MCF 10A (cell line): ENCODE results near the gene RIBC1. TPM values are rescaled to one million over a fixed set of nuclear protein-coding genes. Genes with fewer than 3 reads are reported as not detected.
"Not testable (repeated sequence)": the region's sequence is repeated elsewhere in the genome, so short reads cannot be mapped to it uniquely, and the experiment has no call there.

ENCODE experiments used
- BruUV-seq: library from RNA; stranded (reverse); fragments of 400-500 nt; replicated peaks from 2 replicates; lab custom pipeline; 2021; lab: Mats Ljungman, UMichigan
- CTCF ChIA-PET: fragments of 300-600 bp; sonication (Branson Sonifier 250); formaldehyde crosslinking; extraction: SDS; loops from one replicate; lab custom pipeline; 2021; ENCODE audit warnings: antibody characterized with exemption, inconsistent platforms; lab: Yijun Ruan, JAX
- POLR2A ChIA-PET: fragments of 300-600, 350-650 bp; sonication (Branson Sonifier 250); formaldehyde crosslinking; extraction: SDS; loops from one replicate; lab custom pipeline; 2020; ENCODE audit warnings: antibody characterized with exemption, inconsistent platforms; lab: Yijun Ruan, JAX
- DNase-seq: peaks from one replicate; pipeline ENCODE4 v3.0.0-alpha.2; 2018; ENCODE audit not compliant: unreplicated experiment
- H3K27ac Mint-ChIP-seq: one replicate; pipeline ENCODE4 v1.8.0; 2022; ENCODE audit warnings: mild to moderate bottlenecking, low read depth, mixed read lengths; ENCODE audit not compliant: unreplicated experiment
- H3K27me3 Mint-ChIP-seq: one replicate; pipeline ENCODE4 v1.8.0; 2022; ENCODE audit warnings: mixed read lengths; ENCODE audit not compliant: insufficient read depth, unreplicated experiment
- H3K36me3 Mint-ChIP-seq: one replicate; pipeline ENCODE4 v1.8.0; 2022; ENCODE audit warnings: mild to moderate bottlenecking, moderate library complexity, mixed read lengths; ENCODE audit not compliant: insufficient read depth, unreplicated experiment
- H3K4me1 Mint-ChIP-seq: one replicate; pipeline ENCODE4 v1.8.0; 2022; ENCODE audit warnings: mixed read lengths; ENCODE audit not compliant: insufficient read depth, unreplicated experiment
- H3K4me3 Mint-ChIP-seq: one replicate; pipeline ENCODE4 v1.8.0; 2022; ENCODE audit warnings: mild to moderate bottlenecking, moderate library complexity, mixed read lengths; ENCODE audit not compliant: unreplicated experiment
- H3K9me3 Mint-ChIP-seq: one replicate; pipeline ENCODE4 v1.8.0; 2022; ENCODE audit warnings: mixed read lengths; ENCODE audit not compliant: unreplicated experiment
- intact Hi-C: fragments of 100-400 bp; cut with micrococcal nuclease; formaldehyde crosslinking; loops from 2 replicates; pipeline ENCODE4 v1.14.1; 2022
- total RNA-seq: library from RNA; stranded (reverse); gene quantifications from 2 replicates; pipeline ENCODE4 v1.2.3, GENCODE V29; 2022
- TF ChIP-seq, protein P1 (sequence below): fragments of 200-600 bp; IDR thresholded peaks from one replicate; pipeline ENCODE4 v1.8.0; 2022; ENCODE audit warnings: antibody characterized with exemption, mild to moderate bottlenecking; ENCODE audit not compliant: unreplicated experiment

Gene RIBC1
- total RNA-seq, 1 experiment from 2014 or later: 0.82 TPM

DNA sequence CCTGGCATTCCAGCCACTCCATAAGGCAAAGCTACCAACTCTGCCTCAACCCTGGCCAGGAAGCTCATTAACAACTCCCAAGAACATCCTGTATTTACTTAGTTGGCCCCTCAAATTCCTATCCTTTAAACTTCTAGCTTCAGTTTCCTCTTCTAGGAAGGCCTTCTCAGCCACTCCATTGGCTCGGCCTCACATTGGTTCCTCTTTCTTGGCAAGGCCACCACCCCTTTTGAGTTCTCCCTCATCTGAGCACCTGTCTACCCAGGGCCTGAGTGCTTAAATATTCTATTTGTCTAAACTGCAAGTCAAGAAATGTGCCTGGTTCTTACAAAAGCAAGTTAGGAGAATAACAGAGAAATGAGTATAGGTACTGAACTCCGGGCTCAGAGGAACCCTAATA is 10.2 kb upstream of the RIBC1 start:
- POLR2A ChIA-PET: no interaction called here
- intact Hi-C loops: no loop called here
- Mint-ChIP-seq H3K27ac (no peak overlapping the region), H3K4me3 (no peak overlapping the region), H3K4me1 (peaks cover 6% of the 10 kb centered on the region), H3K36me3 (peaks cover 74% of the 10 kb centered on the region), H3K27me3 (no peaks in the 10 kb centered on the region), H3K9me3 (no peaks in the 10 kb centered on the region)
- TF ChIP-seq, protein P1, sequence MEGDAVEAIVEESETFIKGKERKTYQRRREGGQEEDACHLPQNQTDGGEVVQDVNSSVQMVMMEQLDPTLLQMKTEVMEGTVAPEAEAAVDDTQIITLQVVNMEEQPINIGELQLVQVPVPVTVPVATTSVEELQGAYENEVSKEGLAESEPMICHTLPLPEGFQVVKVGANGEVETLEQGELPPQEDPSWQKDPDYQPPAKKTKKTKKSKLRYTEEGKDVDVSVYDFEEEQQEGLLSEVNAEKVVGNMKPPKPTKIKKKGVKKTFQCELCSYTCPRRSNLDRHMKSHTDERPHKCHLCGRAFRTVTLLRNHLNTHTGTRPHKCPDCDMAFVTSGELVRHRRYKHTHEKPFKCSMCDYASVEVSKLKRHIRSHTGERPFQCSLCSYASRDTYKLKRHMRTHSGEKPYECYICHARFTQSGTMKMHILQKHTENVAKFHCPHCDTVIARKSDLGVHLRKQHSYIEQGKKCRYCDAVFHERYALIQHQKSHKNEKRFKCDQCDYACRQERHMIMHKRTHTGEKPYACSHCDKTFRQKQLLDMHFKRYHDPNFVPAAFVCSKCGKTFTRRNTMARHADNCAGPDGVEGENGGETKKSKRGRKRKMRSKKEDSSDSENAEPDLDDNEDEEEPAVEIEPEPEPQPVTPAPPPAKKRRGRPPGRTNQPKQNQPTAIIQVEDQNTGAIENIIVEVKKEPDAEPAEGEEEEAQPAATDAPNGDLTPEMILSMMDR: no peak
- CTCF ChIA-PET: interaction anchor here (0.6 to 1.4 kb wide), 4 partner anchors 12 to 94 kb away, joined by 3 to 10 read pairs (median 4); no protein-coding TSS in a partner anchor
- DNase-seq: no peak
- no TSS peak for BruUV-seq

- H3K27me3 Mint-ChIP-seq, H3K27ac Mint-ChIP-seq, H3K9me3 Mint-ChIP-seq, intact Hi-C loops, DNase-seq, BruUV-seq: not testable (repeated sequence)
- CTCF ChIA-PET: interaction anchor here (0.6 to 1.5 kb wide), 2 partner anchors 103 to 1335 kb away, joined by 4 to 9 read pairs; no protein-coding TSS in a partner anchor
- POLR2A ChIA-PET: interaction anchor here (0.9 kb wide), 1 partner anchor 9 kb away, joined by 3 read pairs; no protein-coding TSS in a partner anchor
- peaks cover 18% of the 10 kb centered on the region for H3K4me1 Mint-ChIP-seq
- H3K36me3 Mint-ChIP-seq: peaks cover 13% of the 10 kb centered on the region
- peak overlapping the region; percentile 23 for H3K4me3 Mint-ChIP-seq
These were observed 2.3 kb upstream of the RIBC1 start for GRCh38 chrX:53420351-53420750.

DNA sequence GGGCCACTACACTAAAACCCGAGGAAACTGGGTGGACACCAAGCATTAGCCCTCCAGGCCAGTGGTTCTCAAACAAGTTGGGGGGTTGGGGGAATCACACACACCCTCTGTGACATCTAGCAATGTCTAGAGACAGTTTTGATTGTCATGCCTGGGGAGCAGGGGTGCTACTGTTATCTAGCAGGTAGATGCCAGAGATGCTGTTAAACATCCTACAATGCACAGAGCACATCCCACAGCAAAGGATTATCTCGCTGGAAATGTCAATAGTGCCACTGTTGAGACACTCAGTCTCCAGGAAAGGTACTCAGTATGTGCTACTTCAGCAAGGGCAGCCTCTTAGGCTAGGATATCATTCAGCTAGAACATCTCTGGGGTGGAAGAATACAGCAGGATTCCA is 1.5 kb upstream of the RIBC1 start:
- intact Hi-C loops: no loop called here
- no peaks in the 10 kb centered on the region for H3K27me3 Mint-ChIP-seq
- ChIA-PET CTCF (interaction anchor here (0.6 to 1.5 kb wide), 3 partner anchors 16 to 544 kb away, joined by 3 to 9 read pairs (median 4); no protein-coding TSS in a partner anchor), POLR2A (interaction anchor here (1.0 kb wide), 1 partner anchor 15 kb away, joined by 3 read pairs; no protein-coding TSS in a partner anchor)
- BruUV-seq: no TSS peak
- peak overlapping the region; percentile 94 for H3K27ac Mint-ChIP-seq
- H3K4me3 Mint-ChIP-seq: peak overlapping the region; percentile 76
- TF ChIP-seq, protein P1: no peak
- peaks cover 13% of the 10 kb centered on the region for H3K36me3 Mint-ChIP-seq
- DNase-seq: no peak
- no peaks in the 10 kb centered on the region for H3K9me3 Mint-ChIP-seq
- H3K4me1 Mint-ChIP-seq: peaks cover 18% of the 10 kb centered on the region

GRCh38 chrX:53421772-53422085 is 944 bp upstream of the RIBC1 start:
- TF ChIP-seq, protein P1: no peak
- intact Hi-C loops: no loop called here
- H3K4me1 Mint-ChIP-seq: peaks cover 18% of the 10 kb centered on the region
- peak overlapping the region; percentile 76 for H3K4me3 Mint-ChIP-seq
- ChIA-PET POLR2A (interaction anchor here (0.7 to 2.1 kb wide), 11 partner anchors 10 to 197 kb away, joined by 3 to 15 read pairs (median 3); partner anchors contain the start of gene HSD17B10), CTCF (interaction anchor here (1.2 to 1.9 kb wide), 2 partner anchors 12 to 15 kb away, joined by 4 to 6 read pairs; no protein-coding TSS in a partner anchor)
- peak overlapping the region; percentile 94 for H3K27ac Mint-ChIP-seq
- H3K27me3 Mint-ChIP-seq: no peaks in the 10 kb centered on the region
- DNase-seq: no peak
- H3K9me3 Mint-ChIP-seq: no peaks in the 10 kb centered on the region
- peaks cover 8% of the 10 kb centered on the region for H3K36me3 Mint-ChIP-seq
- BruUV-seq: no TSS peak
